ENCODE data around the gene NDUFB2. TPM values are rescaled to one million over a fixed set of nuclear protein-coding genes. Genes with fewer than 3 reads are reported as not detected.

The NDUFB2 gene
- 100 to 1,000 TPM; 171 to 779 (median 479) TPM for polyA plus RNA-seq
- long read RNA-seq, donor 1, transcript NDUFB2-207 (3 exons, 1,101 nt), result minor isoform, 19 of 485 reads
- long read RNA-seq, donor 1, transcript NDUFB2-214 (3 exons, 665 nt), result minor isoform, 23 of 485 reads
- long read RNA-seq, donor 1, transcript NDUFB2-201 (4 exons, 504 nt), result major isoform, 272 of 485 reads
- long read RNA-seq, donor 1, partial matches to known transcripts, result 162 of 485 reads
- long read RNA-seq, donor 1, other reads (novel, unspliced or antisense), result 6 of 485 reads
- long read RNA-seq, donor 2, transcript NDUFB2-201 (4 exons, 504 nt), result major isoform, 77 of 124 reads
- long read RNA-seq, donor 2, partial matches to known transcripts, result 41 of 124 reads
- long read RNA-seq, donor 2, other reads (novel, unspliced or antisense), result 0 of 124 reads
- long read RNA-seq, donor 3, transcript NDUFB2-214 (3 exons, 665 nt), result minor isoform, 12 of 200 reads
- long read RNA-seq, donor 3, transcript NDUFB2-207 (3 exons, 1,101 nt), result minor isoform, 7 of 200 reads
- long read RNA-seq, donor 3, transcript NDUFB2-201 (4 exons, 504 nt), result major isoform, 102 of 200 reads
- long read RNA-seq, donor 3, partial matches to known transcripts, result 77 of 200 reads
- long read RNA-seq, donor 3, other reads (novel, unspliced or antisense), result 0 of 200 reads
- long read RNA-seq, donor 4, transcript NDUFB2-201 (4 exons, 504 nt), result major isoform, 6 of 6 reads
- long read RNA-seq, donor 4, partial matches to known transcripts, result 0 of 6 reads
- long read RNA-seq, donor 4, other reads (novel, unspliced or antisense), result 0 of 6 reads
- long read RNA-seq, donor 5, transcript NDUFB2-201 (4 exons, 504 nt), result major isoform, 68 of 109 reads
- long read RNA-seq, donor 5, transcript NDUFB2-207 (3 exons, 1,101 nt), result minor isoform, 6 of 109 reads
- long read RNA-seq, donor 5, transcript NDUFB2-214 (3 exons, 665 nt), result minor isoform, 9 of 109 reads
- long read RNA-seq, donor 5, partial matches to known transcripts, result 26 of 109 reads
- long read RNA-seq, donor 5, other reads (novel, unspliced or antisense), result 0 of 109 reads
- long read RNA-seq, donor 6, transcript NDUFB2-207 (3 exons, 1,101 nt), result minor isoform, 5 of 190 reads
- long read RNA-seq, donor 6, transcript NDUFB2-214 (3 exons, 665 nt), result minor isoform, 7 of 190 reads
- long read RNA-seq, donor 6, transcript NDUFB2-201 (4 exons, 504 nt), result major isoform, 117 of 190 reads
- long read RNA-seq, donor 6, partial matches to known transcripts, result 59 of 190 reads
- long read RNA-seq, donor 6, other reads (novel, unspliced or antisense), result 0 of 190 reads
- long read RNA-seq, donor 7, transcript NDUFB2-214 (3 exons, 665 nt), result minor isoform, 38 of 1,055 reads
- long read RNA-seq, donor 7, transcript NDUFB2-201 (4 exons, 504 nt), result major isoform, 710 of 1,055 reads
- long read RNA-seq, donor 7, transcript NDUFB2-207 (3 exons, 1,101 nt), result minor isoform, 33 of 1,055 reads
- long read RNA-seq, donor 7, partial matches to known transcripts, result 242 of 1,055 reads
- long read RNA-seq, donor 7, other reads (novel, unspliced or antisense), result 25 of 1,055 reads
- long read RNA-seq, donor 8, transcript NDUFB2-201 (4 exons, 504 nt), result major isoform, 16 of 25 reads
- long read RNA-seq, donor 8, partial matches to known transcripts, result 6 of 25 reads
- long read RNA-seq, donor 8, other reads (novel, unspliced or antisense), result 0 of 25 reads
- long read RNA-seq, donor 9, transcript NDUFB2-201 (4 exons, 504 nt), result major isoform, 29 of 42 reads
- long read RNA-seq, donor 9, partial matches to known transcripts, result 11 of 42 reads
- long read RNA-seq, donor 9, other reads (novel, unspliced or antisense), result 0 of 42 reads
- long read RNA-seq, donor 10, transcript NDUFB2-214 (3 exons, 665 nt), result minor isoform, 10 of 370 reads
- long read RNA-seq, donor 10, transcript NDUFB2-201 (4 exons, 504 nt), result major isoform, 211 of 370 reads
- long read RNA-seq, donor 10, transcript NDUFB2-207 (3 exons, 1,101 nt), result minor isoform, 13 of 370 reads
- long read RNA-seq, donor 10, partial matches to known transcripts, result 130 of 370 reads
- long read RNA-seq, donor 10, other reads (novel, unspliced or antisense), result 0 of 370 reads

DNA sequence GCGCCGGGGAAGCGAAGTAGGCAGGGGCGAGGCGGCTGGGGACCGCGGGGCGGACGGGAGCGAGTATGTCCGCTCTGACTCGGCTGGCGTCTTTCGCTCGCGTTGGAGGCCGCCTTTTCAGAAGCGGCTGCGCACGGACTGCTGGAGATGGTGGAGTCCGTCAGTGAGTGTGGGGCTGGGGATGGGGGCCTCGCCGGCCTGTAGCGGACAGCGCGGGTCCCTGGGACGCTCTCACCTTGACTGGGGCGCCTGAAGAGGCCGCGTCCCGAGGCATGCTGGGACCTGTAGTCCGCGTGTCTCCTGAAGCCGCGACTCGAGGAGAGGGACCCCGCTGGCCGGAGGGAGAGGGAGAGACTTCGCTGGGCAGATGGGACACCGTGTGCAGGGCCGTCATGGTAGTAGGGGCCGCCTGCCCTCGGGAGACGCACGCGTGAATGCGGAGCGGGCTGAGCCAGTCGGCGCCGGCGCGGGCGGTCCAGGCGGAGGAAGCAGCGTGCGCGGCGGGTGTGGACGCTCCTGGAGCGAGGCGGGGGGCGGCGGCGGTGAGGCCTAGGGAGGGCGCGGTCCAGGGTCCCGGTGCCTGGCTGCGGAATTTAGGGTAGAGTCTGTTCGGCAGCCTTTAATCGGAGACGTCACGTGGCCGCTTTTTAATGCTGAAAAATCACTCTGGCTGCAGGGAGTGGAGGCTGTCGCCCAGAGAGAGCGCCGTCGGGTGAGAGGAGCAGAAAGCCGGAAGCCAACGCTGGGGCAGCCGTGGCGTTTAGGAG is at the start of gene NDUFB2:
Gene NDUFB2, plus strand, starts transcription at position 29 of the 767 bp plus-strand sequence. Its CDS starts 37 bp downstream, at position 66.
- Histone ChIP-seq H3K4me1 (ENCODE audit: control insufficient read depth in 3 of 3, insufficient read depth in 2 of 3, low read depth in 1 of 3, low read length in 2 of 3) (peaks cover 0 to 16% (median 0%) of the 10 kb centered on the region in 3 donors), H3K36me3 (ENCODE audit: control insufficient read depth in 3 of 3, insufficient read depth in 2 of 3, low read depth in 1 of 3, low read length in 3 of 3) (peaks cover 0 to 23% (median 0%) of the 10 kb centered on the region in 3 donors), H3K9me3 (ENCODE audit: control insufficient read depth in 2 of 2, insufficient read depth in 1 of 2, low read depth in 1 of 2, low read length in 1 of 2) (no peaks in the 10 kb centered on the region), H3K4me3 (ENCODE audit: low read depth in 1 of 3, low read length in 3 of 3) (peak within 1 kb of the TSS; percentile 81 to 86 (median 81)), H3K27me3 (ENCODE audit: control insufficient read depth in 3 of 3, insufficient read depth in 3 of 3, low read length in 3 of 3) (no peaks in the 10 kb centered on the region), H3K27ac (ENCODE audit: low read depth in 1 of 3, low read length in 2 of 3) (peak within 1 kb of the TSS; percentile 88 to 99 (median 97))
- FAIRE-seq (no peak), DNase-seq (peak; percentile 82 to 97)
- 0 to 1% (median 1%) methylated on average over 69 to 82 of the region's 82 CpGs for WGBS, 3 donors

DNA sequence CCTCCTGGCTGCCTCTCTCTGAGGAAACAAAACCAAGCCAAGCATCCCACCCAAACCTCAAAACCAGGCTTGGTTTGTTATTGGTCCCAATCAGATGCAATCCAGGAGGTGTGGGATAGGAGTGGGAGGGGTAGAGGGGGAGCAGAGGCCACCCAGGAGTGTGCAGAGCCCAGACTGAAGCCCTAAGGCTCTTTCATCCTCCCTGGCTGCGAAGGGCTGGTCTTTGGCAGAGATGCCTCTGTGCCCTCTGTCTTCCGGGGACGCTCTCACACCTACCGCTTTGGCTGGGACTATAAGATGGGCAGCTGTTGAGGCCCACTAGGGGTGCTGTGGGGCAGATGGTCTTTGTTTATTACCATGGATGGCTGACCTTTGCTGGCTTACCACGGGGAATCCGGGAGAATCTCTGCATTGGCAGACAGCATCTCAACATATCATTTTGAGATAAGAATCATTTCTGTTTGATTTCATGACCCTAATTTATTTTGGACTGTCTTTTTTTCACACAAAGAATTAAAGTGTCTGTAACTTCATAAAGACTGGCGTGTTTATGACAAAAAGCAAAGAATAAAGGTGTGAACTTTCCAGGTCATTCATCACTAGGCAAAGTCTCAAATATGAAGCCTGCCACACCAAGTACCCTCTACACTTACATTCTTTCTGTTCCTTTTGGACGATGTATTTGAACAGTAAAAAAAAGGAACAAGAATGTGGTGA is 49.4 kb upstream of the NDUFB2 start:
- Histone ChIP-seq H3K4me3 (ENCODE audit: low read depth in 1 of 3, low read length in 3 of 3) (no peak overlapping the region), H3K9me3 (ENCODE audit: control insufficient read depth in 2 of 2, insufficient read depth in 1 of 2, low read depth in 1 of 2, low read length in 1 of 2) (no peaks in the 10 kb centered on the region), H3K27me3 (ENCODE audit: control insufficient read depth in 3 of 3, insufficient read depth in 3 of 3, low read length in 3 of 3) (peaks cover 0 to 13% (median 0%) of the 10 kb centered on the region in 3 donors), H3K36me3 (ENCODE audit: control insufficient read depth in 3 of 3, insufficient read depth in 2 of 3, low read depth in 1 of 3, low read length in 3 of 3) (no peaks in the 10 kb centered on the region), H3K4me1 (ENCODE audit: control insufficient read depth in 3 of 3, insufficient read depth in 2 of 3, low read depth in 1 of 3, low read length in 2 of 3) (no peaks in the 10 kb centered on the region), H3K27ac (ENCODE audit: low read depth in 1 of 3, low read length in 2 of 3) (no peak overlapping the region)
- FAIRE-seq, result no peak
- peak; percentile 32 to 39 for DNase-seq
- 19 to 26% (median 24%) methylated on average over 8 of the region's 8 CpGs for WGBS, 3 donors

DNA sequence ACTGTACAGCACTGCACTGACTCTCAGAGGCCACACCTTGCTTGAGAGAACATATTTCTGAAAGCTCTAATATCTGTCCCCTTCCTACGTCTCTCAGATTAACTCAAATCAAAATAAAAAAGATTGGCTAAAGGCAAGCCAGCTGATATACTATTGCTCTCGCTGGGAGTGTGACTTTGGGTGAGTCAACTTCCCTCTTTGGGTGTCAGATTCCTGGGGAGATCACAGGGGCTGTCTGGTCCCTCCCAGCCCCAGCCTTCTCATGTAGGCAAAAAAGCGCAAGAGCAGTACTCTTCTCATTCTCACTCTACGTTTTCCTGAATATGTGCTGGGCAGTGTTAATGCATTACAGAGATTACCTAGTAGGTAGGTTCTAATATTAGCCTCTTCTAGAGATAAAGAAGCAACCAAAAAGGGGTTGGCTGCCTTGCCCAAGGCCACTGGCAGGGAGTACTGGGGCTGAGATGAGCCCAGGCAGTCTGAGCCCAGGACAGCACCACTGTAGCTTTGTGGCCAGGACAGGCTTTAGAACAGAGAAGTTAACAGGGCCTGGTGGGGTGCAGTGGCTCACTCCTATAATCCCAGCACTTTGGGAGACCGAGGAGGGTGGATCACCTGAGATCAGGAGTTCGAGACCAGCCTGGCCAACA is 46.8 kb upstream of the NDUFB2 start:
- H3K9me3 ChIP-seq (ENCODE audit: control insufficient read depth in 2 of 2, insufficient read depth in 1 of 2, low read depth in 1 of 2, low read length in 1 of 2), result no peaks in the 10 kb centered on the region
- WGBS, 3 donors, result 76 to 81% (median 79%) methylated on average over 6 of the region's 6 CpGs
- H3K36me3 ChIP-seq (ENCODE audit: control insufficient read depth in 3 of 3, insufficient read depth in 2 of 3, low read depth in 1 of 3, low read length in 3 of 3), result no peaks in the 10 kb centered on the region
- no peak overlapping the region for H3K4me3 ChIP-seq (ENCODE audit: low read depth in 1 of 3, low read length in 3 of 3)
- no peaks in the 10 kb centered on the region for H3K27me3 ChIP-seq (ENCODE audit: control insufficient read depth in 3 of 3, insufficient read depth in 3 of 3, low read length in 3 of 3)
- DNase-seq, result no peak
- FAIRE-seq, result no peak
- no peak overlapping the region for H3K27ac ChIP-seq (ENCODE audit: low read depth in 1 of 3, low read length in 2 of 3)
- no peaks in the 10 kb centered on the region for H3K4me1 ChIP-seq (ENCODE audit: control insufficient read depth in 3 of 3, insufficient read depth in 2 of 3, low read depth in 1 of 3, low read length in 2 of 3)

DNA sequence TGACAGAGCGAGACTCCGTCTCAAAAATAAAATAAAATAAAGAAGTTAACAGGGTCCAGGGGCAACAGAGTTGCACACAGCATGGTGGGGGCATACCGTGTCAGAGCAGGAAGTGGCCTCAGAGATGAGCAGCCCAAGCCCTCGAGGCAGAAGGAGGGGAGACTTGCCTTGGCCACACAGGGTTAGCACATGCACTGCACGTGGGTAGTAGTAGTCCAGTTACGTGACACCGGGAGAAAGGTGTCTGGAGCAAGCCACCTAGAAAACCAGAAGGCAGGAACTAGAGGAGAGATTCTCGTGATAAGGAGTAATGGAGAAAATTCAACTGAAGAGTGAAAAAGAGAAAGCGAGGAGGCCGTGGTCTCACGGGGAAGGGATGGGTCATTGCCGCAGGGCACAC is 46.1 kb upstream of the NDUFB2 start:
- DNase-seq (no peak), FAIRE-seq (no peak)
- no peaks in the 10 kb centered on the region for H3K4me1 ChIP-seq (ENCODE audit: control insufficient read depth in 3 of 3, insufficient read depth in 2 of 3, low read depth in 1 of 3, low read length in 2 of 3)
- H3K36me3 ChIP-seq (ENCODE audit: control insufficient read depth in 3 of 3, insufficient read depth in 2 of 3, low read depth in 1 of 3, low read length in 3 of 3), result no peaks in the 10 kb centered on the region
- H3K9me3 ChIP-seq (ENCODE audit: control insufficient read depth in 2 of 2, insufficient read depth in 1 of 2, low read depth in 1 of 2, low read length in 1 of 2), result no peaks in the 10 kb centered on the region
- H3K27ac ChIP-seq (ENCODE audit: low read depth in 1 of 3, low read length in 2 of 3), result no peak overlapping the region
- H3K4me3 ChIP-seq (ENCODE audit: low read depth in 1 of 3, low read length in 3 of 3), result no peak overlapping the region
- 85 to 90% (median 87%) methylated on average over 12 of the region's 12 CpGs for WGBS, 3 donors
- no peaks in the 10 kb centered on the region for H3K27me3 ChIP-seq (ENCODE audit: control insufficient read depth in 3 of 3, insufficient read depth in 3 of 3, low read length in 3 of 3)

DNA sequence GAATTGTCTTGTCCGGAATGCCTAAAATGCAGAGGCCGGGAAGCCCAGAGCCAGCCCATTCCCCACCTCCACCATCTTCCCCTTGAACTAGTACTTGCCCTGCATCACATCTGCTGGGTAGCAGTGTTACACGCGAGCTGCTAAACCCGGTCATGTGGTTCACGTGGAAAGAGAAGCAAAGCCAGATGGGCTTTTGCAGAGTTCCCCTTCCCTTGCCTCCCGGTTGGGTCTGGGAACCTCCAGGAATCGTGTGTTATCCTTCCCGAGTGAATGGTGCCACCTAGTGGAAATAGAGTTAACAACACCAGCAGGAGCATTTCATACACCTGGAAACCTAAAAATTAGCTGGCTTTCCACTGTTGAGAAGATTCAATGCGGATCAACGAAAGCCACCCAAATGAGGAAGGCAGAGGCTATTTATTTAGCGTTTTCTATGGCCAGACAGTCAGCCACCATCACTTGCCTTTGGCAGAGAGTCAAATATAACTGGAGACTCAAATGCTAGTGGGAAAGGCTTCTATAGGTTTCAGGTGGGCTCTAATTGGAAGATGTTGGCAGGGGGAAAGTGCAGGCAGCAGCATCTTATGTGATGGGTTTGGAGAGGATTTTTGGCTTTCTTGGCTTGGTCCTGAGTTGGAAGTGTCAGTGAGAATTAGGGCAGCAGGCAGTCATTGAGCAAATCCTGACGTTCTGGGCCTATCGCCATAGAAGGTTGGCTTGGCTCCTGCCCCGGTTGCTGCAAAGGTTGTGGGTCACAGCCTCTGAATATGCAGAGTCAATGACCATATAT is 43.0 kb upstream of the NDUFB2 start:
- Histone ChIP-seq H3K4me1 (ENCODE audit: control insufficient read depth in 3 of 3, insufficient read depth in 2 of 3, low read depth in 1 of 3, low read length in 2 of 3) (peaks cover 0 to 6% (median 0%) of the 10 kb centered on the region in 3 donors), H3K9me3 (ENCODE audit: control insufficient read depth in 2 of 2, insufficient read depth in 1 of 2, low read depth in 1 of 2, low read length in 1 of 2) (no peaks in the 10 kb centered on the region), H3K4me3 (ENCODE audit: low read depth in 1 of 3, low read length in 3 of 3) (no peak overlapping the region), H3K27ac (ENCODE audit: low read depth in 1 of 3, low read length in 2 of 3) (no peak overlapping the region), H3K27me3 (ENCODE audit: control insufficient read depth in 3 of 3, insufficient read depth in 3 of 3, low read length in 3 of 3) (no peaks in the 10 kb centered on the region), H3K36me3 (ENCODE audit: control insufficient read depth in 3 of 3, insufficient read depth in 2 of 3, low read depth in 1 of 3, low read length in 3 of 3) (no peaks in the 10 kb centered on the region)
- WGBS, 3 donors, result 25 to 28% (median 26%) methylated on average over 15 of the region's 15 CpGs
- DNase-seq (peak; percentile 81 to 82), FAIRE-seq (no peak)

DNA sequence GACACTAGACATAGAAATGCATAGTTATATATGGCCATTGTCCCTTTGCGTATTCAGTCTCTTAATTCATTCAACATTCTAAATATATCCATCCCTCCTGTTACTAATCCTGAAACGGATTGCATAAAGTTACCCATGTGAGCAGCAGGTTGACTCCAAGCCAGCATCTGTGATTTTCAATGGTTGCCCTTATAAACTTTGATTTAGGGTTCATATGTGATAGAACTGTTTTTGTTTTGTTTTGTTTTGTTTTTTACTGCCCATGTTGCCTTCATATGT is 42.5 kb upstream of the NDUFB2 start:
- no peak for FAIRE-seq
- H3K27me3 ChIP-seq (ENCODE audit: control insufficient read depth in 3 of 3, insufficient read depth in 3 of 3, low read length in 3 of 3), result no peaks in the 10 kb centered on the region
- WGBS, 3 donors, result 80 to 96% (median 92%) methylated on average over 2 of the region's 2 CpGs
- H3K4me3 ChIP-seq (ENCODE audit: low read depth in 1 of 3, low read length in 3 of 3), result no peak overlapping the region
- DNase-seq, result no peak
- H3K9me3 ChIP-seq (ENCODE audit: control insufficient read depth in 2 of 2, insufficient read depth in 1 of 2, low read depth in 1 of 2, low read length in 1 of 2), result no peaks in the 10 kb centered on the region
- H3K27ac ChIP-seq (ENCODE audit: low read depth in 1 of 3, low read length in 2 of 3), result no peak overlapping the region
- no peaks in the 10 kb centered on the region for H3K36me3 ChIP-seq (ENCODE audit: control insufficient read depth in 3 of 3, insufficient read depth in 2 of 3, low read depth in 1 of 3, low read length in 3 of 3)
- peaks cover 0 to 6% (median 0%) of the 10 kb centered on the region in 3 donors for H3K4me1 ChIP-seq (ENCODE audit: control insufficient read depth in 3 of 3, insufficient read depth in 2 of 3, low read depth in 1 of 3, low read length in 2 of 3)
